HEK293 (cell line): ENCODE results near the gene ATF2.

Experiments
- CTCF ChIA-PET: fragments of 350-600 bp; formaldehyde crosslinking; extraction: SDS; loops from one replicate; lab custom pipeline; 2021; ENCODE audit warnings: antibody characterized with exemption; lab: Yijun Ruan, JAX
- POLR2A ChIA-PET: fragments of 300-600 bp; formaldehyde crosslinking; extraction: SDS; loops from one replicate; lab custom pipeline; 2020; ENCODE audit warnings: antibody characterized with exemption, inconsistent platforms; lab: Yijun Ruan, JAX
- H3K27ac ChIP-seq: fragments of 200-500 bp; sonication (Bioruptor generic); 2 replicates; pipeline ENCODE4 v1.5.1; 2014; ENCODE audit warnings: low read depth, low read length, control low read depth, inconsistent platforms; ENCODE audit errors: extremely low read depth
- H3K36me3 ChIP-seq, 2 experiments: fragments of 200-500 bp in 1 of 2; sonication (Bioruptor generic) in 1 of 2; 1 replicate in 1 of 2; 2 replicates in 1 of 2; pipeline ENCODE4 v1.5.1; 2014 to 2017; ENCODE audit warnings: inconsistent platforms in 2 of 2, low read length in 2 of 2; ENCODE audit not compliant: control insufficient read depth in 2 of 2, insufficient read depth in 1 of 2
- H3K4me1 ChIP-seq: fragments of 200-500 bp; sonication (Bioruptor generic); 2 replicates; pipeline ENCODE4 v1.5.1; 2014; ENCODE audit warnings: mild to moderate bottlenecking, low read length, inconsistent platforms; ENCODE audit not compliant: control insufficient read depth, insufficient read depth
- H3K4me3 ChIP-seq: 2 replicates; pipeline ENCODE4 v1.5.1; 2011; ENCODE audit warnings: low read depth, mild to moderate bottlenecking, control low read depth, low read length, moderate library complexity
- H3K9me3 ChIP-seq: fragments of 200-500 bp; sonication (Bioruptor generic); 2 replicates; pipeline ENCODE4 v1.5.1; 2014; ENCODE audit warnings: low read depth, low read length, inconsistent platforms; ENCODE audit not compliant: control insufficient read depth, insufficient read depth
- GLIS1 ChIP-seq: fragments of 450-650 bp; formaldehyde crosslinking; IDR thresholded peaks from 2 replicates; pipeline ENCODE4 v1.5.1; 2016; ENCODE audit warnings: missing biosample characterization, missing genetic modification characterization
- SETDB1 ChIP-seq: IDR thresholded peaks from one replicate; pipeline ENCODE4 v1.6.1; 2017; ENCODE audit warnings: mild to moderate bottlenecking, low read length, moderate library complexity, mixed read lengths; ENCODE audit not compliant: insufficient read length
- TRIM28 ChIP-seq: IDR thresholded peaks from 2 replicates; pipeline ENCODE4 v1.6.1; 2011; ENCODE audit warnings: low read length, control low read depth, borderline replicate concordance
- ZFHX2 ChIP-seq: fragments of 450-650 bp; formaldehyde crosslinking; conservative IDR thresholded peaks from 2 replicates; pipeline ENCODE4 v1.5.1; 2016; ENCODE audit warnings: missing biosample characterization, missing genetic modification characterization
- ZNF366 ChIP-seq: fragments of 450-650 bp; formaldehyde crosslinking; conservative IDR thresholded peaks from 2 replicates; pipeline ENCODE4 v1.5.1; 2016; ENCODE audit warnings: missing biosample characterization, missing genetic modification characterization
- ZNF510 ChIP-seq: fragments of 450-650 bp; formaldehyde crosslinking; IDR thresholded peaks from 2 replicates; pipeline ENCODE4 v1.5.1; 2018; ENCODE audit warnings: mild to moderate bottlenecking, missing genetic modification characterization, missing biosample characterization; ENCODE audit not compliant: insufficient replicate concordance
- ZNF514 ChIP-seq: fragments of 450-650 bp; formaldehyde crosslinking; IDR thresholded peaks from 2 replicates; pipeline ENCODE4 v1.5.1; 2016; ENCODE audit warnings: missing biosample characterization, missing genetic modification characterization
- ZNF621 ChIP-seq: fragments of 450-650 bp; formaldehyde crosslinking; IDR thresholded peaks from 2 replicates; pipeline ENCODE4 v1.5.1; 2017; ENCODE audit warnings: missing biosample characterization, missing genetic modification characterization
- ZNF701 ChIP-seq: fragments of 450-650 bp; formaldehyde crosslinking; IDR thresholded peaks from 2 replicates; pipeline ENCODE4 v1.5.1; 2016; ENCODE audit warnings: missing biosample characterization, missing genetic modification characterization
- ZSCAN30 ChIP-seq: fragments of 450-650 bp; IDR thresholded peaks from 2 replicates; pipeline ENCODE4 v1.5.1; 2018; ENCODE audit warnings: missing biosample characterization, mild to moderate bottlenecking, missing genetic modification characterization, moderate library complexity
- TF ChIP-seq, protein P1 (sequence below): fragments of 450-650 bp; formaldehyde crosslinking; IDR thresholded peaks from 2 replicates; pipeline ENCODE4 v1.5.1; 2016; ENCODE audit warnings: missing biosample characterization, missing genetic modification characterization
- TF ChIP-seq, protein P2 (sequence below): fragments of 450-650 bp; formaldehyde crosslinking; IDR thresholded peaks from 2 replicates; pipeline ENCODE4 v1.5.1; 2016; ENCODE audit warnings: missing biosample characterization, missing genetic modification characterization
- TF ChIP-seq, protein P3 (sequence below): fragments of 450-650 bp; formaldehyde crosslinking; IDR thresholded peaks from 2 replicates; pipeline ENCODE4 v1.5.1; 2016; ENCODE audit warnings: missing biosample characterization, missing genetic modification characterization
- TF ChIP-seq, protein P4 (sequence below): fragments of 450-650 bp; formaldehyde crosslinking; IDR thresholded peaks from 2 replicates; pipeline ENCODE4 v1.5.1; 2016; ENCODE audit warnings: missing biosample characterization, missing genetic modification characterization
- TF ChIP-seq, protein P5 (sequence below): fragments of 450-650 bp; formaldehyde crosslinking; IDR thresholded peaks from 2 replicates; pipeline ENCODE4 v1.5.0; 2017; ENCODE audit warnings: missing biosample characterization, missing genetic modification characterization, borderline replicate concordance
- TF ChIP-seq, protein P6 (sequence below): fragments of 450-650 bp; IDR thresholded peaks from 2 replicates; pipeline ENCODE4 v1.5.1; 2018; ENCODE audit warnings: missing biosample characterization, missing genetic modification characterization
- TF ChIP-seq, protein P7 (sequence below): fragments of 450-650 bp; formaldehyde crosslinking; IDR thresholded peaks from 2 replicates; pipeline ENCODE4 v1.5.1; 2016; ENCODE audit warnings: missing biosample characterization, missing genetic modification characterization

ATF2 gene

DNA sequence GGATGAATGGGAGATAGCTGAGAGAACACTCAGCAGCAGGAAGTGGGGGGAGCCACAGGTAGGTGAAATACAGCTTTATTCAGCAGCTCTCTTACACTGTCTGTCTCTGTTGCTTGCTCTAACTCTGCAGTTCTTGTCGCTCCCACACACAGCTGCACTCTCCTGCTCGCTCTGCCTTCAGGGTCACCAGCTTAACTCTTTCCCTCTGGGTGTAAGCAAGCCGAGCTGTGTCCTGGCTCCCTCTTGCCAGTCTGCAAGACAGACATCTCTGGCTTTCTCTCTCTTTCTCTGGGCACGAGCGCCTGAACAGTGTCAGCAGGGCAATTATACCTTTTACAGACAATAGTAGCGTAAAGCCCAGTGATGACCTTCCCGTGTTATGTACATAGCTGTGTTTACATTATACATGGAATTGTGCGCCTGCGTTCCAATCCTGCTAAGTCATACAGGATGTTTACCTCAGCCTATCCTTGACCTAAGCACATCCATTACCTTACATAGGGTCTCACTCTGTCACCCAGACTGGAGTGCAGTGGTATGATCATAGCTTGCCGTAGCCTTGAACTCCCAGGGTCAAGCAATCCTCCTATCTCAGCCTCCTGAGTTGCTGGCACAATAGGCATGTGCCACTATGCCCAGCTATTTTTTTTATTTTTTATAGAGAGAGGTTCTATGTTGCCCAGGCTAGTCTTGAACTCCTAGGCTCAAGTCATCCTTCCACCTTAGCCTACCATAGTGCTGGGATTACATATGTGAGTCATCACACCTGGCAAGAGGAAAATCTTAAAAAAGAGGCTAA lies 105.0 kb downstream of the ATF2 start:
- H3K9me3 ChIP-seq: no peaks in the 10 kb centered on the region
- H3K4me3 ChIP-seq: no peak overlapping the region
- POLR2A ChIA-PET: no interaction called here
- CTCF ChIA-PET: interaction anchor here (0.6 to 1.2 kb wide), 4 partner anchors 219 to 363 kb away, joined by 3 read pairs; no protein-coding TSS in a partner anchor
- no peak overlapping the region for H3K27ac ChIP-seq
- TF ChIP-seq SETDB1 (peak; percentile 71), ZNF510 (tag by site-specific recombination) (no peak), TRIM28 (peak; percentile 38; the same call in 1 of the 2 replicates), ZNF514 (tag by site-specific recombination) (no peak), ZNF366 (no peak)
- TF ChIP-seq, protein P1, sequence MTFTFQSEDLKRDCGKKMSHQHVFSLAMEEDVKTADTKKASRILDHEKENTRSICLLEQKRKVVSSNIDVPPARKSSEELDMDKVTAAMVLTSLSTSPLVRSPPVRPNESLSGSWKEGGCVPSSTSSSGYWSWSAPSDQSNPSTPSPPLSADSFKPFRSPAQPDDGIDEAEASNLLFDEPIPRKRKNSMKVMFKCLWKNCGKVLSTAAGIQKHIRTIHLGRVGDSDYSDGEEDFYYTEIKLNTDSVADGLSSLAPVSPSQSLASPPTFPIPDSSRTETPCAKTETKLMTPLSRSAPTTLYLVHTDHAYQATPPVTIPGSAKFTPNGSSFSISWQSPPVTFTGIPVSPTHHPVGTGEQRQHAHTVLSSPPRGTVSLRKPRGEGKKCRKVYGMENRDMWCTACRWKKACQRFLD (tag by site-specific recombination): no peak
- TF ChIP-seq, protein P2, sequence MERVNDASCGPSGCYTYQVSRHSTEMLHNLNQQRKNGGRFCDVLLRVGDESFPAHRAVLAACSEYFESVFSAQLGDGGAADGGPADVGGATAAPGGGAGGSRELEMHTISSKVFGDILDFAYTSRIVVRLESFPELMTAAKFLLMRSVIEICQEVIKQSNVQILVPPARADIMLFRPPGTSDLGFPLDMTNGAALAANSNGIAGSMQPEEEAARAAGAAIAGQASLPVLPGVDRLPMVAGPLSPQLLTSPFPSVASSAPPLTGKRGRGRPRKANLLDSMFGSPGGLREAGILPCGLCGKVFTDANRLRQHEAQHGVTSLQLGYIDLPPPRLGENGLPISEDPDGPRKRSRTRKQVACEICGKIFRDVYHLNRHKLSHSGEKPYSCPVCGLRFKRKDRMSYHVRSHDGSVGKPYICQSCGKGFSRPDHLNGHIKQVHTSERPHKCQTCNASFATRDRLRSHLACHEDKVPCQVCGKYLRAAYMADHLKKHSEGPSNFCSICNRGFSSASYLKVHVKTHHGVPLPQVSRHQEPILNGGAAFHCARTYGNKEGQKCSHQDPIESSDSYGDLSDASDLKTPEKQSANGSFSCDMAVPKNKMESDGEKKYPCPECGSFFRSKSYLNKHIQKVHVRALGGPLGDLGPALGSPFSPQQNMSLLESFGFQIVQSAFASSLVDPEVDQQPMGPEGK (tag by site-specific recombination): no peak
- TF ChIP-seq, protein P3, sequence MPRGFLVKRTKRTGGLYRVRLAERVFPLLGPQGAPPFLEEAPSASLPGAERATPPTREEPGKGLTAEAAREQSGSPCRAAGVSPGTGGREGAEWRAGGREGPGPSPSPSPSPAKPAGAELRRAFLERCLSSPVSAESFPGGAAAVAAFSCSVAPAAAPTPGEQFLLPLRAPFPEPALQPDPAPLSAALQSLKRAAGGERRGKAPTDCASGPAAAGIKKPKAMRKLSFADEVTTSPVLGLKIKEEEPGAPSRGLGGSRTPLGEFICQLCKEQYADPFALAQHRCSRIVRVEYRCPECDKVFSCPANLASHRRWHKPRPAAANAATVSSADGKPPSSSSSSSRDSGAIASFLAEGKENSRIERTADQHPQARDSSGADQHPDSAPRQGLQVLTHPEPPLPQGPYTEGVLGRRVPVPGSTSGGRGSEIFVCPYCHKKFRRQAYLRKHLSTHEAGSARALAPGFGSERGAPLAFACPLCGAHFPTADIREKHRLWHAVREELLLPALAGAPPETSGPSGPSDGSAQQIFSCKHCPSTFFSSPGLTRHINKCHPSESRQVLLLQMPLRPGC: no peak
- TF ChIP-seq, protein P4, sequence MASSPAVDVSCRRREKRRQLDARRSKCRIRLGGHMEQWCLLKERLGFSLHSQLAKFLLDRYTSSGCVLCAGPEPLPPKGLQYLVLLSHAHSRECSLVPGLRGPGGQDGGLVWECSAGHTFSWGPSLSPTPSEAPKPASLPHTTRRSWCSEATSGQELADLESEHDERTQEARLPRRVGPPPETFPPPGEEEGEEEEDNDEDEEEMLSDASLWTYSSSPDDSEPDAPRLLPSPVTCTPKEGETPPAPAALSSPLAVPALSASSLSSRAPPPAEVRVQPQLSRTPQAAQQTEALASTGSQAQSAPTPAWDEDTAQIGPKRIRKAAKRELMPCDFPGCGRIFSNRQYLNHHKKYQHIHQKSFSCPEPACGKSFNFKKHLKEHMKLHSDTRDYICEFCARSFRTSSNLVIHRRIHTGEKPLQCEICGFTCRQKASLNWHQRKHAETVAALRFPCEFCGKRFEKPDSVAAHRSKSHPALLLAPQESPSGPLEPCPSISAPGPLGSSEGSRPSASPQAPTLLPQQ (tag by site-specific recombination): no peak
- peaks cover 0 to 17% of the 10 kb centered on the region in 2 experiments; a peak in 2 of 3 replicates for H3K36me3 ChIP-seq
- no peaks in the 10 kb centered on the region for H3K4me1 ChIP-seq

DNA sequence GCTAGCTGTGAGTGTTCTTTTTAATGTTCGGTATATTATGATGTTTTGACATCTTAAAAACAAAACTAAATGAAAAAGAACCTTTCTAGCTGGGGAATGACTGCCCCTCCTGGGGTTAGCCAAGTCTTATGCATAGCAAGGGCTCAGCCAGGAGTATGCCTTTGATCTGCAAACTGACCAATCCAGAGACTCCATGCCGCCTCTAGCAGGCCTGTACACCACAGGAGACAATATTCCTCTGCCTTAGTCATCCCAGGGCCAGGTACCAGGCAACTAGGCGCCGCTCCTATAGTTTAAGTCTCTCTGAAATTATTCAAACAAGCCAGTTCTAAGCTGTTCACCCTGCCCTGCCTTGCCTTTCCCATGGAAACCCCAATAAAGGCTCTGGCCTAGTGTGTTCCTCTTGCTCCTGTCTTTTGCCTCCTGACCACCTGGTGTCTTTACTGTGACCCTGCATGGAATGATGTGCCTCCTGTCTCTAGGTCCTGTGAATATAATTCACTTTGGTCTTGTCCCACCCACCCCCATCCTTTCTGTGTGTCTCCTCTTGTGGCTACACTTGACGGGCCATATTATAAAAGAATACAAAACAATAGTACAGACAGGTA lies 110.8 kb downstream of the ATF2 start:
- CTCF ChIA-PET: interaction anchor here (1.1 kb wide), 1 partner anchor 271 kb away, joined by 3 read pairs; no protein-coding TSS in a partner anchor
- H3K4me1 ChIP-seq: no peaks in the 10 kb centered on the region
- H3K27ac ChIP-seq: no peak overlapping the region
- peaks cover 0 to 5% of the 10 kb centered on the region in 2 experiments; a peak in 2 of 3 replicates for H3K36me3 ChIP-seq
- TF ChIP-seq, protein P5, sequence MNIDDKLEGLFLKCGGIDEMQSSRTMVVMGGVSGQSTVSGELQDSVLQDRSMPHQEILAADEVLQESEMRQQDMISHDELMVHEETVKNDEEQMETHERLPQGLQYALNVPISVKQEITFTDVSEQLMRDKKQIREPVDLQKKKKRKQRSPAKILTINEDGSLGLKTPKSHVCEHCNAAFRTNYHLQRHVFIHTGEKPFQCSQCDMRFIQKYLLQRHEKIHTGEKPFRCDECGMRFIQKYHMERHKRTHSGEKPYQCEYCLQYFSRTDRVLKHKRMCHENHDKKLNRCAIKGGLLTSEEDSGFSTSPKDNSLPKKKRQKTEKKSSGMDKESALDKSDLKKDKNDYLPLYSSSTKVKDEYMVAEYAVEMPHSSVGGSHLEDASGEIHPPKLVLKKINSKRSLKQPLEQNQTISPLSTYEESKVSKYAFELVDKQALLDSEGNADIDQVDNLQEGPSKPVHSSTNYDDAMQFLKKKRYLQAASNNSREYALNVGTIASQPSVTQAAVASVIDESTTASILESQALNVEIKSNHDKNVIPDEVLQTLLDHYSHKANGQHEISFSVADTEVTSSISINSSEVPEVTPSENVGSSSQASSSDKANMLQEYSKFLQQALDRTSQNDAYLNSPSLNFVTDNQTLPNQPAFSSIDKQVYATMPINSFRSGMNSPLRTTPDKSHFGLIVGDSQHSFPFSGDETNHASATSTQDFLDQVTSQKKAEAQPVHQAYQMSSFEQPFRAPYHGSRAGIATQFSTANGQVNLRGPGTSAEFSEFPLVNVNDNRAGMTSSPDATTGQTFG (tag by site-specific recombination): no peak
- TF ChIP-seq, protein P6, sequence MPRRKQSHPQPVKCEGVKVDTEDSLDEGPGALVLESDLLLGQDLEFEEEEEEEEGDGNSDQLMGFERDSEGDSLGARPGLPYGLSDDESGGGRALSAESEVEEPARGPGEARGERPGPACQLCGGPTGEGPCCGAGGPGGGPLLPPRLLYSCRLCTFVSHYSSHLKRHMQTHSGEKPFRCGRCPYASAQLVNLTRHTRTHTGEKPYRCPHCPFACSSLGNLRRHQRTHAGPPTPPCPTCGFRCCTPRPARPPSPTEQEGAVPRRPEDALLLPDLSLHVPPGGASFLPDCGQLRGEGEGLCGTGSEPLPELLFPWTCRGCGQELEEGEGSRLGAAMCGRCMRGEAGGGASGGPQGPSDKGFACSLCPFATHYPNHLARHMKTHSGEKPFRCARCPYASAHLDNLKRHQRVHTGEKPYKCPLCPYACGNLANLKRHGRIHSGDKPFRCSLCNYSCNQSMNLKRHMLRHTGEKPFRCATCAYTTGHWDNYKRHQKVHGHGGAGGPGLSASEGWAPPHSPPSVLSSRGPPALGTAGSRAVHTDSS: no peak
- TF ChIP-seq ZNF701 (no peak), ZNF366 (no peak), ZNF621 (tag by site-specific recombination) (no peak), ZSCAN30 (no peak), ZNF510 (tag by site-specific recombination) (no peak), GLIS1 (tag by site-specific recombination) (no peak), ZFHX2 (no peak)
- TF ChIP-seq, protein P7, sequence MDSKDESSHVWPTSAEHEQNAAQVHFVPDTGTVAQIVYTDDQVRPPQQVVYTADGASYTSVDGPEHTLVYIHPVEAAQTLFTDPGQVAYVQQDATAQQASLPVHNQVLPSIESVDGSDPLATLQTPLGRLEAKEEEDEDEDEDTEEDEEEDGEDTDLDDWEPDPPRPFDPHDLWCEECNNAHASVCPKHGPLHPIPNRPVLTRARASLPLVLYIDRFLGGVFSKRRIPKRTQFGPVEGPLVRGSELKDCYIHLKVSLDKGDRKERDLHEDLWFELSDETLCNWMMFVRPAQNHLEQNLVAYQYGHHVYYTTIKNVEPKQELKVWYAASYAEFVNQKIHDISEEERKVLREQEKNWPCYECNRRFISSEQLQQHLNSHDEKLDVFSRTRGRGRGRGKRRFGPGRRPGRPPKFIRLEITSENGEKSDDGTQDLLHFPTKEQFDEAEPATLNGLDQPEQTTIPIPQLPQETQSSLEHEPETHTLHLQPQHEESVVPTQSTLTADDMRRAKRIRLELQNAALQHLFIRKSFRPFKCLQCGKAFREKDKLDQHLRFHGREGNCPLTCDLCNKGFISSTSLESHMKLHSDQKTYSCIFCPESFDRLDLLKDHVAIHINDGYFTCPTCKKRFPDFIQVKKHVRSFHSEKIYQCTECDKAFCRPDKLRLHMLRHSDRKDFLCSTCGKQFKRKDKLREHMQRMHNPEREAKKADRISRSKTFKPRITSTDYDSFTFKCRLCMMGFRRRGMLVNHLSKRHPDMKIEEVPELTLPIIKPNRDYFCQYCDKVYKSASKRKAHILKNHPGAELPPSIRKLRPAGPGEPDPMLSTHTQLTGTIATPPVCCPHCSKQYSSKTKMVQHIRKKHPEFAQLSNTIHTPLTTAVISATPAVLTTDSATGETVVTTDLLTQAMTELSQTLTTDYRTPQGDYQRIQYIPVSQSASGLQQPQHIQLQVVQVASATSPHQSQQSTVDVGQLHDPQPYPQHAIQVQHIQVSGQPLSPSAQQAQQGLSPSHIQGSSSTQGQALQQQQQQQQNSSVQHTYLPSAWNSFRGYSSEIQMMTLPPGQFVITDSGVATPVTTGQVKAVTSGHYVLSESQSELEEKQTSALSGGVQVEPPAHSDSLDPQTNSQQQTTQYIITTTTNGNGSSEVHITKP: no peak
- H3K9me3 ChIP-seq: no peaks in the 10 kb centered on the region
- POLR2A ChIA-PET: no interaction called here
- H3K4me3 ChIP-seq: no peak overlapping the region
